Stimulated activated CD4-positive, alpha-beta T cell treated with anti-CD3 and anti-CD28 coated beads, Interleukin-4, amount 100 ng/mL, for 24 hours (primary cell): Measurements from ENCODE around the gene BBX.

Source experiments
- DNase-seq: peaks from one replicate; pipeline ENCODE4 v3.0.0-alpha.2; 2020

The BBX gene

GRCh38 chr3:107660306-107660976 is 137.7 kb downstream of the BBX start:
- no peak for DNase-seq

- no peak for DNase-seq
Observed at GRCh38 chr3:107661447-107662123, 138.8 kb downstream of the BBX start.

- no peak for DNase-seq
Observed at GRCh38 chr3:107662124-107662507, 139.4 kb downstream of the BBX start.

GRCh38 chr3:107662586-107662985 is 139.8 kb downstream of the BBX start:
- no peak for DNase-seq

- no peak for DNase-seq
Observed at GRCh38 chr3:107663266-107663665, 140.5 kb downstream of the BBX start.

- DNase-seq: no peak
Observed at GRCh38 chr3:107664614-107665013, 141.9 kb downstream of the BBX start.

- DNase-seq: no peak
Observed at GRCh38 chr3:107665351-107665750, 142.6 kb downstream of the BBX start.

GRCh38 chr3:107666853-107667252 is 144.1 kb downstream of the BBX start:
- no peak for DNase-seq

GRCh38 chr3:107668416-107668815 is 145.7 kb downstream of the BBX start:
- DNase-seq: no peak

GRCh38 chr3:107668963-107669362 is 146.2 kb downstream of the BBX start:
- no peak for DNase-seq

- DNase-seq: no peak
Observed at GRCh38 chr3:107669669-107670068, 146.9 kb downstream of the BBX start.

- no peak for DNase-seq
Observed at GRCh38 chr3:107670986-107671385, 148.2 kb downstream of the BBX start.

- DNase-seq: no peak
Observed at GRCh38 chr3:107674371-107674770, 151.6 kb downstream of the BBX start.

- DNase-seq: no peak
Observed at GRCh38 chr3:107675233-107675900, 152.6 kb downstream of the BBX start.

GRCh38 chr3:107676469-107677309 is 153.9 kb downstream of the BBX start:
- no peak for DNase-seq

- DNase-seq: no peak
Observed at GRCh38 chr3:107679921-107680320, 157.2 kb downstream of the BBX start.

GRCh38 chr3:107680698-107681097 is 157.9 kb downstream of the BBX start:
- no peak for DNase-seq

- DNase-seq: no peak
Observed at GRCh38 chr3:107681396-107681795, 158.6 kb downstream of the BBX start.

GRCh38 chr3:107682580-107682979 is 159.8 kb downstream of the BBX start:
- DNase-seq: no peak

- no peak for DNase-seq
Observed at GRCh38 chr3:107683447-107683846, 160.7 kb downstream of the BBX start.

GRCh38 chr3:107684431-107684925 is 161.7 kb downstream of the BBX start:
- DNase-seq: no peak

GRCh38 chr3:107685383-107685782 is 162.6 kb downstream of the BBX start:
- DNase-seq: no peak

GRCh38 chr3:107687056-107687581 is 164.4 kb downstream of the BBX start:
- DNase-seq: no peak
